ENCODE data around the gene DIPK1B. TPM values are rescaled to one million over a fixed set of nuclear protein-coding genes. Genes with fewer than 3 reads are reported as not detected.
A peak's percentile ranks its signal among the peaks of the same experiment; 100 is the strongest.
"Not testable (repeated sequence)": the region's sequence is repeated elsewhere in the genome, so short reads cannot be mapped to it uniquely, and the experiment has no call there.

DIPK1B gene
- total RNA-seq, 1 donor from 2014 or later = 2.2 TPM

- intact Hi-C loops (cut with micrococcal nuclease) = no loop called here
- Mint-ChIP-seq H3K27me3 (no peaks in the 10 kb centered on the region), H3K4me3 (peak overlapping the region; percentile 4), H3K9me3 (no peaks in the 10 kb centered on the region), H3K27ac (no peak overlapping the region), H3K4me1 (peaks cover 64% of the 10 kb centered on the region), H3K36me3 (ENCODE audit: low read depth) (no peaks in the 10 kb centered on the region)
- ATAC-seq (ENCODE audit: low read depth) (peak; percentile 16), DNase-seq (no peak)
- TF ChIP-seq, protein P1, sequence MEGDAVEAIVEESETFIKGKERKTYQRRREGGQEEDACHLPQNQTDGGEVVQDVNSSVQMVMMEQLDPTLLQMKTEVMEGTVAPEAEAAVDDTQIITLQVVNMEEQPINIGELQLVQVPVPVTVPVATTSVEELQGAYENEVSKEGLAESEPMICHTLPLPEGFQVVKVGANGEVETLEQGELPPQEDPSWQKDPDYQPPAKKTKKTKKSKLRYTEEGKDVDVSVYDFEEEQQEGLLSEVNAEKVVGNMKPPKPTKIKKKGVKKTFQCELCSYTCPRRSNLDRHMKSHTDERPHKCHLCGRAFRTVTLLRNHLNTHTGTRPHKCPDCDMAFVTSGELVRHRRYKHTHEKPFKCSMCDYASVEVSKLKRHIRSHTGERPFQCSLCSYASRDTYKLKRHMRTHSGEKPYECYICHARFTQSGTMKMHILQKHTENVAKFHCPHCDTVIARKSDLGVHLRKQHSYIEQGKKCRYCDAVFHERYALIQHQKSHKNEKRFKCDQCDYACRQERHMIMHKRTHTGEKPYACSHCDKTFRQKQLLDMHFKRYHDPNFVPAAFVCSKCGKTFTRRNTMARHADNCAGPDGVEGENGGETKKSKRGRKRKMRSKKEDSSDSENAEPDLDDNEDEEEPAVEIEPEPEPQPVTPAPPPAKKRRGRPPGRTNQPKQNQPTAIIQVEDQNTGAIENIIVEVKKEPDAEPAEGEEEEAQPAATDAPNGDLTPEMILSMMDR (IDR thresholded peaks at IDR 0.05) = no peak
- ChIA-PET CTCF (no interaction called here), POLR2A (interaction anchor here (0.6 to 9.1 kb wide), 4 partner anchors 35 to 168 kb away, joined by 4 to 132 read pairs (median 10); no protein-coding TSS in a partner anchor)
Observed at GRCh38 chr9:136762915-136763648, 50.7 kb downstream of the DIPK1B start.

DNA sequence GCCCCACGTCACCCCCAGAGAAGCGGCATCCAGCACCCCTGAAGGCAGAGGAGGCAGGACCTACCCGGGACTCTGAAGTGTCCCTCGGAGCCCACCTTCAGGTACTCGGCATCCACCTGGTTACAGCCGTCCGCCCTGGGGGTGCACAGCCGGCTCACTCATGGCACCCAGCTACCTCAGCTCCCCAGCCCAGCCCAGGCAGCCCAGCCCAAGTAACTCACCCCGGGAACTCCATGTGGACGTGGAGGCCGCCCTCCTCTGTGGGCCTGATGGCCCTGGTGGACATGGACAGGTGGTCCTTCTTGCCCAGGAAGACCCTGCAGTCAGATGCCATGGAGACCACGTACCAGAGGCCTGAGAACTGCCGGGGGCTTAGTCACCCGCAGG lies 51.3 kb downstream of the DIPK1B start:
- no peak for ATAC-seq (ENCODE audit: low read depth)
- Mint-ChIP-seq H3K9me3 (no peaks in the 10 kb centered on the region), H3K27ac (peak overlapping the region; percentile 35), H3K4me3 (no peak overlapping the region), H3K4me1 (peaks cover 59% of the 10 kb centered on the region), H3K36me3 (ENCODE audit: low read depth) (no peaks in the 10 kb centered on the region), H3K27me3 (no peaks in the 10 kb centered on the region)
- TF ChIP-seq, protein P1 (IDR thresholded peaks at IDR 0.05) = no peak
- POLR2A ChIA-PET = interaction anchor here (0.7 to 9.1 kb wide), 2 partner anchors 35 to 168 kb away, joined by 4 to 132 read pairs; no protein-coding TSS in a partner anchor
- CTCF ChIA-PET = no interaction called here
- DNase-seq = no peak
- intact Hi-C loops (cut with micrococcal nuclease) = no loop called here

DNA sequence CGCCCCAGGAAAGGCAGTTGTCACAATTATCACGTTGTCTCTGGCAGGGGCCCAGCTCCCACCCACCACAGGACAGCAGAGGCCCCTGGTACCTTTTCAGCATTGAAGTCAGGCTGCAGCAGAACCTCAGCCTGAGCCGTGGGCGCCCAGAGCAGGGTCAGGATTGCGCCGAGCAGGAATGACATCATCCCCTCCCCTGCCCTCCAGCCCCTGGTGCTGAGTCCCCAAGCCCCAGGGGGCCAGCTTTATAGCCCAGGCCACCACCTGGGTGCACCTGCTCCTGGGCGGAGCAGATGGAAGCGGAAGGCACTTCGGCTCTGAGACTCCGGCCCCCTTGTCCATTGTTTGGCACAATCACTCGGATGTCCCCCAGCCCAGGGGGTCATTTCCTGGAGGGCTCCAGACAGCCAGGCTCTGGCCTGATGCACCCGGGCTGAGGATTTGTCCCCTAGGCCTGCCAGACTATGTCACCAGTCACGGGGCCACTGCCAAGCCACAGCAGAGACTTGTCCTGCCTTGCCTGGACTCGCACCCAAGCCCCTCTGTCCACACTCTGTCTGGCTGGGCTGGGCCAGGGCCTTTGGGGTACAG lies 52.0 kb downstream of the DIPK1B start, which contains the start of gene LCN15:
Gene LCN15, minus strand, starts transcription at position 218 of the 591 bp plus-strand sequence. Its CDS starts 30 bp downstream, at position 188.
- Mint-ChIP-seq H3K4me3 (no peak within 1 kb of the TSS), H3K9me3 (no peaks in the 10 kb centered on the region), H3K4me1 (peaks cover 53% of the 10 kb centered on the region), H3K36me3 (ENCODE audit: low read depth) (no peaks in the 10 kb centered on the region), H3K27me3 (no peaks in the 10 kb centered on the region), H3K27ac (peak within 1 kb of the TSS; percentile 87)
- ChIA-PET CTCF (no interaction called here), POLR2A (interaction anchor here (9.1 kb wide), 1 partner anchor 36 kb away, joined by 132 read pairs; no protein-coding TSS in a partner anchor)
- TF ChIP-seq, protein P1 (IDR thresholded peaks at IDR 0.05) = no peak
- DNase-seq (no peak), ATAC-seq (ENCODE audit: low read depth) (no peak)
- intact Hi-C loops (cut with micrococcal nuclease) = no loop called here

DNA sequence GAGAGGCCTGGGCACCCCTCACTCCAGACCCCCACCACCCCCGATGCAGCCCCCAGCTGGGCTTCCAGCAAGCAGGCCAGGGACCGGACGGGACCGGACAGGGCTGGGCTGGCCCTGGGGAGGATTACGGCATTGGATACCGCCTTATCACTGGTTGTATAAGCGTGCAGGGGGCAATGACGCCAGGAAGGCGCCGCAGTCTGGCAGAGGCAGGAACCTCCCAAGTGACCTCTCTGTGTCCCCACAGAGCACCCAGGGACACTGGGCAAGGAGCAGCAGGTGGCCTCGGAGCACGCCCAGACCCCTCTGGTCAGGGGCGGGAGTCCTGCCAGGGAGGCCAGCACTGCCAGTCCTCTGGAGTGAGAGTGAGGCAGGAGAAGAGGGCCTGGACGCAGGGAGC lies 52.7 kb downstream of the DIPK1B start:
- Mint-ChIP-seq H3K4me3 (no peak overlapping the region), H3K36me3 (ENCODE audit: low read depth) (no peaks in the 10 kb centered on the region), H3K9me3 (no peaks in the 10 kb centered on the region), H3K27me3 (no peaks in the 10 kb centered on the region), H3K27ac (no peak overlapping the region), H3K4me1 (peaks cover 50% of the 10 kb centered on the region)
- TF ChIP-seq, protein P1 (IDR thresholded peaks at IDR 0.05) = no peak
- DNase-seq (no peak), ATAC-seq (ENCODE audit: low read depth) (no peak)
- ChIA-PET CTCF (interaction anchor here (1.0 kb wide), 1 partner anchor 22 kb away, joined by 4 read pairs; no protein-coding TSS in a partner anchor), POLR2A (interaction anchor here (2.0 to 9.1 kb wide), 3 partner anchors 8 to 37 kb away, joined by 8 to 132 read pairs (median 14); partner anchors contain the start of gene LCN8)
- intact Hi-C loops (cut with micrococcal nuclease) = no loop called here

GRCh38 chr9:136765745-136766409 lies 53.5 kb downstream of the DIPK1B start:
- intact Hi-C loops (cut with micrococcal nuclease) = loop anchor here (1.0 kb wide), 1 partner anchor 18 kb away; no protein-coding TSS in a partner anchor
- Mint-ChIP-seq H3K4me1 (peaks cover 47% of the 10 kb centered on the region), H3K27ac (peak overlapping the region; percentile 87), H3K4me3 (peak overlapping the region; percentile 74)
- peak; percentile 52 for ATAC-seq (ENCODE audit: low read depth)
- ChIA-PET POLR2A (interaction anchor here (0.6 to 2.5 kb wide), 8 partner anchors 8 to 482 kb away, joined by 3 to 18 read pairs (median 6); partner anchors contain the start of genes LCN8 and TMEM141), CTCF (interaction anchor here (1.0 to 3.3 kb wide), 6 partner anchors 8 to 269 kb away, joined by 3 to 15 read pairs (median 6); partner anchors contain the start of gene LCN8)
- not testable (repeated sequence) for H3K27me3 Mint-ChIP-seq; H3K9me3 Mint-ChIP-seq; DNase-seq; H3K36me3 Mint-ChIP-seq (ENCODE audit: low read depth)

DNA sequence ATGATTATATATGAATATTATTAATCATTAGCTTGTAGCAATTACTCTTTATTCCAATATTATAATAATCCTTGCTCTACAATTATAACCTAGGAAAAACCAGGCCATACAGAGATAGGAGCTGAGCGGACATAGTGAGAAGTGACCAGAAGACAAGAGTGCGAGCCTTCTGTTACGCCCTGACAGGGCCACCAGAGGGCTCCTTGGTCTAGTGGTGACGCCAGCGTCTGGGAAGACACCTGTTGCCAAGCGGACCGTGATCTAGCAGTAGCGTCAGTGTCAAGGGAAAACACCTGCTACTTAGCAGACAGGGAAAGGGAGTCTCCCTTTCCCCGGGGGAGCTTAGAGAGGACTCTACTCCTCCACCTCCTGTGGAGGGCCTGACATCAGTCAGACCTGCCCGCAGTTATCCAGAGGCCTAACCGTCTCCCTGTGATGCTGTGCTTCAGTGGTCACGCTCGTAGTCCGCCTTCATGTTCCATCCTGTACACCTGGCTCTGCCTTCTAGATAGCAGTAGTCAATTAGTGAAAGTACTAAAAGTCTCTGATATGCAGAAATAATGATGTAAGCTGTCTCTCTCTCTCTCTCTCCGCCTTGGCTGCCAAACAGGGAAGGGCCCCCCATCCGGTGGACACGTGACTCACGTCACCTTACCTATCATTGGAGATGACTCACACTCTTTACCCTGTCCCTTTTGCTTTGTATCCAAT lies 54.2 kb downstream of the DIPK1B start:
- ChIA-PET CTCF (interaction anchor here (1.0 to 3.3 kb wide), 5 partner anchors 9 to 268 kb away, joined by 3 to 15 read pairs (median 7); partner anchors contain the start of gene LCN8), POLR2A (interaction anchor here (0.6 to 2.5 kb wide), 10 partner anchors 9 to 482 kb away, joined by 3 to 18 read pairs (median 4); partner anchors contain the start of genes LCN8 and TMEM141)
- H3K27me3 Mint-ChIP-seq; H3K36me3 Mint-ChIP-seq (ENCODE audit: low read depth); H3K9me3 Mint-ChIP-seq: not testable (repeated sequence)
- peaks cover 41% of the 10 kb centered on the region for H3K4me1 Mint-ChIP-seq
- DNase-seq = peak; percentile 60
- H3K4me3 Mint-ChIP-seq = peak overlapping the region; percentile 66
- H3K27ac Mint-ChIP-seq = peak overlapping the region; percentile 92
- peak; percentile 31 for ATAC-seq (ENCODE audit: low read depth)
- intact Hi-C loops (cut with micrococcal nuclease) = loop anchor here (1.0 kb wide), 1 partner anchor 18 kb away; no protein-coding TSS in a partner anchor
